Right lobe of liver (tissue), 6 donors: ENCODE measurements around the gene GPR135. TPM values are rescaled to one million over a fixed set of nuclear protein-coding genes. Genes with fewer than 3 reads are reported as not detected.

Experiments
- ATAC-seq, 4 donors: fragments of 200-7000 bp; cut with Tn5 transposase; one replicate each; pipeline ENCODE4 v1.9.1; 2020; ENCODE audit warnings: mild to moderate bottlenecking in 4 of 4, moderate library complexity in 4 of 4
- DNase-seq, 3 donors: peaks; one replicate each; pipeline ENCODE4 v3.0.0-alpha.2; 2020
- H3K27ac ChIP-seq, 3 donors: fragments of 200-600 bp; one replicate each; pipeline ENCODE4 v1.8.0; 2022
- H3K27me3 ChIP-seq, 2 donors: fragments of 200-600 bp; one replicate each; pipeline ENCODE4 v1.8.0; 2022
- H3K36me3 ChIP-seq, 4 donors: fragments of 200-600 bp; sonication (generic) in 1 of 4; one replicate each; pipeline versions ENCODE4 v1.5.1 to v1.8.0; 2017 to 2022; ENCODE audit warnings: control low read depth in 1 of 4
- H3K4me1 ChIP-seq, 4 donors: fragments of 200-600 bp; sonication (generic) in 1 of 4; one replicate each; pipeline versions ENCODE4 v1.5.1 to v1.8.0; 2017 to 2022; ENCODE audit warnings: control low read depth in 1 of 4
- H3K4me3 ChIP-seq, 3 donors: fragments of 200-600 bp; one replicate each; pipeline ENCODE4 v1.8.0; 2022
- H3K9me3 ChIP-seq, 4 donors: fragments of 200-600 bp; sonication (generic) in 1 of 4; one replicate each; pipeline versions ENCODE4 v1.5.1 to v1.8.0; 2017 to 2022; ENCODE audit warnings: control low read depth in 1 of 4
- CTCF ChIP-seq, 4 donors: fragments of 200-600 bp in 3 of 4; fragments of 450-650 bp in 1 of 4; IDR thresholded peaks; one replicate each; pipeline versions ENCODE4 v1.5.1 to v1.8.0; 2016 to 2022; ENCODE audit warnings: antibody characterized with exemption in 4 of 4, mild to moderate bottlenecking in 2 of 4
- POLR2A ChIP-seq: fragments of 450-650 bp; IDR thresholded peaks from one replicate; pipeline ENCODE4 v1.6.1; 2017; ENCODE audit warnings: antibody characterized with exemption, mild to moderate bottlenecking
- WGBS: methylation state at CpG from one replicate; pipeline ENCODE4 v1.1.6; 2018; ENCODE audit warnings: low coverage, low lambda C conversion rate; ENCODE audit not compliant: insufficient coverage; ENCODE audit errors: missing lambda C conversion rate; 5-methylcytosine and 5-hydroxymethylcytosine counted together
- intact Hi-C, 2 donors: fragments of 100-400 bp; cut with DNase I; formaldehyde crosslinking; loops; one replicate each; pipeline versions ENCODE4 v1.11.2 to v1.14.1; 2022
- total RNA-seq, 6 experiments: library from RNA; depleted of rRNA in 2 of 6; stranded (reverse); fragments of >200 nt in 2 of 6; fragmentation: NEBNext Ultra II Directional in 3 of 6; extraction: Animal tissue kit (Norgen Biotek cat#: 25700) in 3 of 6; gene quantifications; one replicate each; pipeline versions ENCODE4 v1.1.0 to v1.2.4, GENCODE V29; 2016 to 2023
- donor health status: DM: no; HTN: yes; CAD: no.
- donor health status: DM: no; HTN: no; CAD: no.
- donor health status: DM: no; HTN: no; CAD: no.
- donor health status: DM: no; HTN: yes; CAD: no.
- donor health status: DM: no; HTN: yes; CAD: no.

The GPR135 gene
- total RNA-seq, 6 experiments from 2014 or later = 0.62 to 3.6 (median 1.6) TPM

- H3K9me3 ChIP-seq = no peaks in the 10 kb centered on the region
- H3K4me1 ChIP-seq = peaks cover 0 to 30% (median 11%) of the 10 kb centered on the region in 4 donors
- H3K27ac ChIP-seq = peak overlapping the region; percentile 11 to 93 (median 92)
- DNase-seq (no peak), ATAC-seq (peak in 2 of 4 donors; percentile 0 to 2)
- WGBS = 25% methylated on average over 2 of the region's 2 CpGs
- no peaks in the 10 kb centered on the region for H3K27me3 ChIP-seq
- intact Hi-C loops = no loop called here
- peak overlapping the region in 2 of 3 donors; percentile 90 to 93 for H3K4me3 ChIP-seq
- TF ChIP-seq POLR2A = no peak
- no peak for TF ChIP-seq CTCF (IDR thresholded peaks at IDR 0.05)
- H3K36me3 ChIP-seq = peaks cover 0 to 20% (median 1%) of the 10 kb centered on the region in 4 donors
These were observed 16.8 kb upstream of the GPR135 start for GRCh38 chr14:59481871-59482540.

- no peak for ATAC-seq
- Histone ChIP-seq H3K36me3 (peaks cover 0 to 25% (median 1%) of the 10 kb centered on the region in 4 donors), H3K9me3 (no peaks in the 10 kb centered on the region), H3K4me1 (peaks cover 0 to 30% (median 11%) of the 10 kb centered on the region in 4 donors), H3K4me3 (no peak overlapping the region), H3K27ac (no peak overlapping the region), H3K27me3 (no peaks in the 10 kb centered on the region)
- intact Hi-C loops = no loop called here
- no peak for DNase-seq
- TF ChIP-seq CTCF (IDR thresholded peaks at IDR 0.05) (no peak), POLR2A (no peak)
- WGBS = 87% methylated on average over 2 of the region's 2 CpGs
These were observed 16.2 kb upstream of the GPR135 start for GRCh38 chr14:59481407-59481806.

- ATAC-seq = no peak
- no peak overlapping the region for H3K27ac ChIP-seq
- H3K9me3 ChIP-seq = no peaks in the 10 kb centered on the region
- no peak overlapping the region for H3K4me3 ChIP-seq
- TF ChIP-seq CTCF (IDR thresholded peaks at IDR 0.05) (no peak), POLR2A (no peak)
- DNase-seq = no peak
- intact Hi-C loops = no loop called here
- 40% methylated on average over 1 of the region's 1 CpG for whole genome bisulfite sequencing
- no peaks in the 10 kb centered on the region for H3K27me3 ChIP-seq
- peaks cover 0 to 17% (median 9%) of the 10 kb centered on the region in 4 donors for H3K4me1 ChIP-seq
- H3K36me3 ChIP-seq = peaks cover 0 to 38% (median 6%) of the 10 kb centered on the region in 4 donors
These were observed 15.0 kb upstream of the GPR135 start for GRCh38 chr14:59480166-59480565.

- Histone ChIP-seq H3K27ac (no peak overlapping the region), H3K4me3 (no peak overlapping the region), H3K9me3 (no peaks in the 10 kb centered on the region), H3K36me3 (peaks cover 0 to 53% (median 12%) of the 10 kb centered on the region in 4 donors), H3K27me3 (no peaks in the 10 kb centered on the region), H3K4me1 (peaks cover 0 to 17% (median 9%) of the 10 kb centered on the region in 4 donors)
- no peak for DNase-seq
- WGBS = 91% methylated on average over 3 of the region's 3 CpGs
- no peak for ATAC-seq
- intact Hi-C loops = no loop called here
- TF ChIP-seq CTCF (IDR thresholded peaks at IDR 0.05) (no peak), POLR2A (no peak)
These were observed 13.4 kb upstream of the GPR135 start for GRCh38 chr14:59478540-59478939.
